GM12865 (cell line): ENCODE results near the gene FBXL4.

Experiments used
- DNase-seq: peaks from one replicate; pipeline ENCODE4 v3.0.0; 2010; ENCODE audit warnings: low read depth
- H3K4me3 ChIP-seq: 2 replicates; pipeline ENCODE4 v1.5.1; 2011; ENCODE audit warnings: mild to moderate bottlenecking, low read depth, low read length, control low read depth
- TF ChIP-seq, protein P1 (sequence below): IDR thresholded peaks from 2 replicates; pipeline ENCODE4 v1.5.1; 2011; ENCODE audit warnings: low read length, control low read depth, low read depth, inconsistent platforms; ENCODE audit not compliant: insufficient read depth; ENCODE audit errors: missing control alignments

FBXL4 gene

DNA sequence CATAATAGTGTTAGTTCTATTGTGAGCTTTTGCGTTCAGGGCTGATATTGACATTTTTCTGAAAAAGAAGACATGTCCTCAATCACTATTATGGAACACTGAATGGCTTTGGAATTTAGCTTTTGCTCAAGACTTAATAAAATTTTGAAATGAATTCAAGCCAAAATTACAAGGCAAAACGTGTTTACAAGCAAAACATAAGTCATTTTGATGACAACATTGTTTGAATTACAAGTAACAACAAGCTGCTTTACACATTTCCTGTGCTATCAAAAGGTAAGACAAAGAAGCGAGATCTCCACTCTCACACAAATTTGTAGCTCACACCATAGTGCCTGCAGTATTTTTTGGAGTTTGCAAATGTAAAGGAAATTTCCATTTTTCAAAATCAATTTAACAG lies 75.9 kb downstream of the FBXL4 start:
- H3K4me3 ChIP-seq = no peak overlapping the region
- TF ChIP-seq, protein P1, sequence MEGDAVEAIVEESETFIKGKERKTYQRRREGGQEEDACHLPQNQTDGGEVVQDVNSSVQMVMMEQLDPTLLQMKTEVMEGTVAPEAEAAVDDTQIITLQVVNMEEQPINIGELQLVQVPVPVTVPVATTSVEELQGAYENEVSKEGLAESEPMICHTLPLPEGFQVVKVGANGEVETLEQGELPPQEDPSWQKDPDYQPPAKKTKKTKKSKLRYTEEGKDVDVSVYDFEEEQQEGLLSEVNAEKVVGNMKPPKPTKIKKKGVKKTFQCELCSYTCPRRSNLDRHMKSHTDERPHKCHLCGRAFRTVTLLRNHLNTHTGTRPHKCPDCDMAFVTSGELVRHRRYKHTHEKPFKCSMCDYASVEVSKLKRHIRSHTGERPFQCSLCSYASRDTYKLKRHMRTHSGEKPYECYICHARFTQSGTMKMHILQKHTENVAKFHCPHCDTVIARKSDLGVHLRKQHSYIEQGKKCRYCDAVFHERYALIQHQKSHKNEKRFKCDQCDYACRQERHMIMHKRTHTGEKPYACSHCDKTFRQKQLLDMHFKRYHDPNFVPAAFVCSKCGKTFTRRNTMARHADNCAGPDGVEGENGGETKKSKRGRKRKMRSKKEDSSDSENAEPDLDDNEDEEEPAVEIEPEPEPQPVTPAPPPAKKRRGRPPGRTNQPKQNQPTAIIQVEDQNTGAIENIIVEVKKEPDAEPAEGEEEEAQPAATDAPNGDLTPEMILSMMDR = no peak
- no peak for DNase-seq

GRCh38 chr6:98871057-98871456 lies 76.7 kb downstream of the FBXL4 start:
- TF ChIP-seq, protein P1 = no peak
- DNase-seq = no peak
- H3K4me3 ChIP-seq = no peak overlapping the region

DNA sequence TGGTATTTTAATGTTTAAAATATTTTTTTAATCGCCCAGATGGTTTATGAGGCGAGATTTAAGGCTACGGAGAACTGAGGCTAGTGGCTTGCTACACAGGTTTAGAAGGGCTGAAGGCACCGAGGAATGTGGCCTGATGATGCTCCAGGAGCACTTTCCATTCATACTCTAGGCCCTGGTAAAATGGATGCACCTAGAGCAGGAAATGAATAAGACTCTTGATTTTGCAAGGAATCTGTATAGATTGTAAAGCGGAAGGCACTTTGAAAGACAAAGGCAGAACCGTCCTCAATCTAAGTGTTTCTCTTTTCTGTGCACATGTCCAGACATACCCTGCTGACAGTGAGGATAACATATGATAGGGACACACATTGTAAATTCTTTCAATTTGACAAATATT lies 83.2 kb downstream of the FBXL4 start:
- no peak overlapping the region for H3K4me3 ChIP-seq
- TF ChIP-seq, protein P1 = no peak
- no peak for DNase-seq

DNA sequence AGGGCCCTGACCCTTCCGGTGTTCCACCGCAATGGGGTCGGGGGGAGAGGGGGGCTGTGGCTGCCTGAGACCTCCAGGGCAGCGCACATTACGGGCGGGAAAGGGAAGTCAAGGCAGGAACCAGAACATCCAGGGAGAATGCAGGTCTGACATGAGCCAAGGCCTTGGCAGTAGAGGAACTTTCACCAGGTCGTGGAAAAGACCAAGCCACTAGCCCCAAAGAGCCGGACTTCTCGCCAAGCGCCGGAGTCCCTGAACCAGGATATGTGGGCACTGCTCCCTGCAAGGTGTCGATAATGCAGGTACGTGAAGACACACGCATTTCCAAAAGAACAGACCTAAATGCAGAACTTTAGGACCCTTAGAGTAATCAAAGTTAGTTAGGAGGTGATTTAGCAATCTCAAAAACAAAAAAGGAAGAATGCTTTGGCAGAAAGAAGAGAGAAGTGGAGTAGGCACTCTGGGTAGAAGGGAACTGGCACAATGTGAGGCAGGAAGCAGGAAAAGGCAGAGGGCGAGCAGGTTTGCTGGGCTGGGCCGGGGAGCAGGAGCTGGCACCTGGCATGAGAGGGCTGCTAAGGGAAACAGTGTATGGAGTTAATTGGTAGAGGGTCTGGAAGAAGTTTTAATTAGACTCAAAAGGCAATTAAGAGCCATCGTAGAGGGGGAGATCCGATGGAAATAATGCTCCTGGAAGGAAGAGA lies 99.1 kb downstream of the FBXL4 start:
- DNase-seq = no peak
- H3K4me3 ChIP-seq = no peak overlapping the region
- TF ChIP-seq, protein P1 = no peak

GRCh38 chr6:98847779-98848538 lies 99.8 kb downstream of the FBXL4 start:
- DNase-seq = no peak
- H3K4me3 ChIP-seq = no peak overlapping the region
- TF ChIP-seq, protein P1 = no peak

DNA sequence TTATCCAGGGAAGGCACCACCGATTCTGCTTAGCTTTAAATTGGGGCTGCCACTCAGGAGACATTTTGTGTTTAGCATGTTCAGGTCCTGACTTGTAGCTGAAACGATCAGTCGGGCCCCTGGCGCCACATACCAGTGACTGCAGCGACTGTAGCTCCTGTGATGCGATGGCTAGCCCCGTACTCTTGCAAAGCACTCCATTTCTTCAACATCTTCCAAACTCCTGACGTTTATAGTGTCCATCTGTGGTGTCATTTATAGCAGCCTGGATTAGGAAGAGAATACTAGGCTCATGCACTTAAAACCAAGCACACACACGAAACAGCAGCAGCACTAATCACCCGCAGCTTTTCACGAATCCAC lies 100.3 kb downstream of the FBXL4 start:
- TF ChIP-seq, protein P1 = no peak
- no peak overlapping the region for H3K4me3 ChIP-seq
- DNase-seq = no peak

DNA sequence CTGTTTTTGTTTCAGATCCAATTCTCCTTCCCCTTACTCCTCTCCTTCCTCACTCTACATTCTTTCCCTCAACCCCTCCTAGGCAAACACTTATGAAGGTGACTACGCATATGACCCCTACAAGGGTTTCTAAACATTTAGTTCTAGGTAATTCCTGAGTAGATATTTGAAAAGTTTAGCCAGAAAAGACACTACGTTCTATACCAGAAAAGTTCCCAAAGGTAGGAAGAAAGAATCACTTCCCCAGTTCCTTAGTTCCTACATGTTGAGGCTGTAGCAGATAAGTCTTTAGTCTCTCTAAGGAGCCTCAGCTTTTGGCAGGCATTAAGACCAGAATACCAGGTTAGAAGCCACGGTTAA lies 101.7 kb downstream of the FBXL4 start:
- no peak overlapping the region for H3K4me3 ChIP-seq
- TF ChIP-seq, protein P1 = no peak
- DNase-seq = no peak
